ENCODE data around the gene TGFBR3.
A peak's percentile ranks its signal among the peaks of the same experiment; 100 is the strongest.

The TGFBR3 gene

GRCh38 chr1:91827459-91828321, 58.3 kb downstream of the TGFBR3 start:
- peak; percentile 45 for DNase-seq (ENCODE audit: low spot score)

DNA sequence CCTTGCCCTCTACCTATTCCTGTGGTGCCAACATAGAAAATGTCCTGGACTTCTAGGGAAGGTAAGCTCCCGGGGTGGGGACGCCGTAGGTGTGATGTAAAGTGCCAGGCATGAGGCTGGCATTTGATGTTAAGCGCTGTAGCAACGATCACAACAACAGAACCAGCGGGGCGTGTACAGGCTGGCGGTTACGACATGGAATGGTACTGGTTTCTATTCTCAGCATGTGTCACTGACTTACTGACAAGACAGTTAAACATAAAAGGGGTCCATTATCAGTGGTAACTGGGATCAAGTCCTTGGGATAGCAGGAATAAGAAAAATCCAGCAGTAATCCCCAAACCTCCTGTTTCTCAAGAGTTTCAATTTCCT, 58.9 kb downstream of the TGFBR3 start:
- DNase-seq (ENCODE audit: low spot score) = no peak

DNA sequence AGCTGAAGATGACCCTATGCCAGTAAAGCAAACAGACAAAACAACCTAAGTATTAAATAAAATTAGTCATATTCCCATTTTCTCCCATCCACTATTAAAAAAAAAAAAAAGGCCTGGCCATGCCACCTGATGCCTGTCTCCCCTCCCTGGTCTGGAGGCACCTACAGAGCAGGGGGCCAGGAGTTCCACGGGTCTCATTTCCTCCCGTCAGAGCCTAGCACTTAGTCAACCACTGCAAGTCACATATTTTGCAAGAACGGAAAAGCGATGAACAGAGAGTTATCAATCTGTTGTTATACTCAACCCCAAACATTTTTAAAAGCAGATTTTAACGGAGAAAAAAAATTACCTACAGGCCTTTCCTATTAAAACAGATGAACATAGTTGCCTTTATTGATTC, 59.3 kb downstream of the TGFBR3 start:
- DNase-seq (ENCODE audit: low spot score) = no peak

- no peak for DNase-seq (ENCODE audit: low spot score)
Observed at GRCh38 chr1:91826248-91826647, 59.7 kb downstream of the TGFBR3 start.

- DNase-seq (ENCODE audit: low spot score) = no peak
Observed at GRCh38 chr1:91821126-91821868, 64.7 kb downstream of the TGFBR3 start.

GRCh38 chr1:91819038-91819788, 66.7 kb downstream of the TGFBR3 start:
- no peak for DNase-seq (ENCODE audit: low spot score)

DNA sequence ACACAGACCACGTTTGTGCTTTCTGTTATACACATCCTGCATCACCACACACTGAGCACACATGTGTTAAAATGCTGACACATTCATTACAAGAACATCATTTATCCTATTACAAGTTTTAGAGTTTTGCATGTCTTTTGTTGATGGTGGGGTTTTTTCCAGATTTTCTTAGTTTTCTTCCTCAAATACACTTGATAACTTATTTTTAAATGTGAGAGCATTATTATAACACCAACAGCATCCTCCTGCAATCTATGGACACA, 67.3 kb downstream of the TGFBR3 start:
- DNase-seq (ENCODE audit: low spot score) = no peak

DNA sequence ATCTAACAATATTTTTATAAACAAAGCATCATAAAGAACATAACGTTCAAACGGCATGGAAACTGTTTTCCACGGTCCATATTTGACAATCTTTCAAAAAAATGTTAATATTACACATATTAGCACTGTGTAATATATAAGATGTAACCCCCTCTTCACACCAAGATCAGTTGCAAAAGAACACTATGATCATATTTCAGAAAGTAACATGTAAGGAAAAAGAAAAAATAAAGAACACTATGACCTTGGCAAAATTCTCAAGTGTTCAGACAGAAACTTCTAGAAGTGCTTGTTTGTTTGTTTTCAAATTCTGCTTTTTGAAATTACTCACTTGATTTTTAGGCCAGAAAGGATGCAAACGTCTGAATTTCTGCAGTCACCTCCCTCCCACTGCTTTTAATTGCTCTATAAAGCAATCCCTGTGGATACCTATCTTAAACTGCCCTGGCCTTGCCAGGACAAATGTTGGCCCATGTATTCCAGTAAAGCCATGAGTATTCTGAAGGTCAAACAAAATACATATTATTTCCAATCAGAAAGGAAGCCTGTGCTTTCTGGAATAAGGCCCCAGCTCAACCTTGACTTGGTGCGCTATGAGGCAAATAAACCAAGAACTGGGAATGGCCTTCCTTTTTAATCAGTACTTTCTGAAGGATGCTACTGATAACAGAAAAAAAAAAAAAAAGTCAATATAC, 68.6 kb downstream of the TGFBR3 start:
- DNase-seq (ENCODE audit: low spot score) = no peak

DNA sequence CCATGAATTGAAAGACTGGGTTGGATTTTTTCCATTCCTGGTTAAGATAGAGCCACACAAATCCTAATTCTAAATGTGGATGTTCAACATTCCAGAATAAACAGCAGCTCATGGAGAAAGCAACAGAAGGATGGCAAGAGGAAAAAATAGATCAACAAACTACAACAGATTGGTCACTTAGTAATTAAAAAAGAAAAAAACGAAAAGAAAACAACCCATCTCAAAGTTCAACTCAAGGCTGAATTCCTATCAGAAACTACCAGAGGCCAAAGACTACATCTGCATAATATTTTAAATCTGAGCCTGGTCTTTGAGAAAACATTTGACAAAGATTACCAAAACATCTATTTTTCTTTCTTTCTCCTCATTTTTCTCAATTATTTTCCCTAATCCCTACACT, 69.9 kb downstream of the TGFBR3 start:
- no peak for DNase-seq (ENCODE audit: low spot score)

DNA sequence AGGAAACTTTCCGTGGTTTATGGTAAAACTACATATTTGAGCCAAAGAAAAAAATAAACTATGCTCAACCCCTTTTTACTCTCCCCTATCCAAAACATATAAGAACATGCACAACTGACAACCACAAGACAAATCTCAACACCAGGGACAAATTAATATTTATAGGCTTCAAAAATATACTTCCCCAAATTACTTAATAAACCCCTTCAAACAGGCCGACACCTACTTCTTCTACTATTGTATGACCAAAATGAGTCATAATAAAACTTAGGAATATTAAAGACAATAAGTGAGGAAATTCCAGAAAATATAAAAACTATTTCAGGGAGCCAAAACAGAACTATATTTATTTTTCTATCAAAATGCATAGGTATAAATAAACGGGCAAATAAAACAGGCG, 71.5 kb downstream of the TGFBR3 start:
- no peak for DNase-seq (ENCODE audit: low spot score)

DNA sequence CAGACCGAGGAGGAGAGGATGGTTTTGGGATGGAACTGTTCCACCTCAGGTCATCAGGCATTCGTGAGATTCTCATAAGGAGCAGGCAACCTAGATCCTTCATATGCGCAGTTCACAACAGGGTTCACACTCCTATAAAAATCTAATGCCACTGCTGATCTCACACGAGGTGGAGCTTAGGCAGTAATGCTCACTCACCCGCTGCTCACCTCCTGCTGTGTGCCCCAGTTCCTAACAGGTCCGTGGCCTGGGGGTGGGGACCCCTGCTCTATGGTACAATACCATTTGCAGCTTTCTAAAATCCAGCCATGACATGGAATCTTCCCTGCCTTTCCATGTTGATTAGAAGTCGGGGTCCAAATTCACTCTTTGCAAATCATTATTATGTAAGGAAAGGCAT, 72.1 kb downstream of the TGFBR3 start:
- DNase-seq (ENCODE audit: low spot score) = no peak

GRCh38 chr1:91811363-91812025, 74.5 kb downstream of the TGFBR3 start:
- DNase-seq (ENCODE audit: low spot score) = no peak

DNA sequence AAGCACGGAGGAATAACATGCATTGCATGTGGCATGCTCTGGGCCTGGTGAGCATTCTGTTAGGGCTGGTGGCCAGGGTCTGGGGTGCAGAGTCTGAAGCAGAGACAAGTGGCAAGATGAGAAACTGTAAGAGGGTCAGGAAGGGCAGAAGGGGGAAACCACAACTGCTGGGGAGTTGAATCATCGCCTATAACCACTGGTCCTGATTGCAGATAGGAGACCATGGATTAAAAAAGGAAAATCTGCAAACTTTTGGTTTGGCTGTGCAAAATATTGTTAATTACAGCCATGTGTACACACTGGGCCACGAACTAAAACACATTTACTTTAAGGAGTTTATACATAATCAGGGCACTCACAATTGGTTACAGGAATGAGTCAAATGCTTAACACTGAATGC, 76.6 kb downstream of the TGFBR3 start:
- DNase-seq (ENCODE audit: low spot score) = no peak

DNA sequence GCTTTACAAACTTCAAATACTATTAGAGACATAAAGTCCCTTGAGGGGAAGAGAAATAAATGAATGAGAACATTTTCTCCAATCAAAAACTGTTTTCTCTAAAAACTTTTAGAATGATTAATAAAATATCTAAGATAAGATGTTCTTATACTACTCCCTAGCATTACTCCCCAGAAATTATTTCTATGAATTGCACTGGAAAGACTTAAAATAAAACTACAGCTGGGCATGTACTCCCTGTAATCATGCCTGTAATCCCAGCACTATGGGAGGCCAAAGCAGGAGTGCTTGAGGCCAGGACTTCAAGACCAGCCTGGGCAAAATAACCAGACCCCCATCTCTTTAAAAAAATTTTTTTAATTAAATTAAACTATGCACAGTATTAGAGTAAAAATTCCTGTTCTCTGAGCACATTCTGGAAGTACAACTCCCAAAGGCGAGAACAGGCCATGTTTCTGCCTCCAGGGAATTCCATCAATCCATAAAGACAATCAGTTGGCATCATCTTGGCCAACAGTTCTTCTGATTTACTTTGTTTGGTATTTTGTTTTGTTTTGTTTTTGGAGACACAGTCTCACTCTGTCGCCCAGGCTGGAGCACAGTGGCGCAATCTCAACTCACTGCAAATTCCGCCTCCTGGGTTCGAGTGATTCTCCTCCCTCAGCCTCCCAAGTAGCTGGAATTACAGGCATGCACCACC, 77.9 kb downstream of the TGFBR3 start:
- no peak for DNase-seq (ENCODE audit: low spot score)

DNA sequence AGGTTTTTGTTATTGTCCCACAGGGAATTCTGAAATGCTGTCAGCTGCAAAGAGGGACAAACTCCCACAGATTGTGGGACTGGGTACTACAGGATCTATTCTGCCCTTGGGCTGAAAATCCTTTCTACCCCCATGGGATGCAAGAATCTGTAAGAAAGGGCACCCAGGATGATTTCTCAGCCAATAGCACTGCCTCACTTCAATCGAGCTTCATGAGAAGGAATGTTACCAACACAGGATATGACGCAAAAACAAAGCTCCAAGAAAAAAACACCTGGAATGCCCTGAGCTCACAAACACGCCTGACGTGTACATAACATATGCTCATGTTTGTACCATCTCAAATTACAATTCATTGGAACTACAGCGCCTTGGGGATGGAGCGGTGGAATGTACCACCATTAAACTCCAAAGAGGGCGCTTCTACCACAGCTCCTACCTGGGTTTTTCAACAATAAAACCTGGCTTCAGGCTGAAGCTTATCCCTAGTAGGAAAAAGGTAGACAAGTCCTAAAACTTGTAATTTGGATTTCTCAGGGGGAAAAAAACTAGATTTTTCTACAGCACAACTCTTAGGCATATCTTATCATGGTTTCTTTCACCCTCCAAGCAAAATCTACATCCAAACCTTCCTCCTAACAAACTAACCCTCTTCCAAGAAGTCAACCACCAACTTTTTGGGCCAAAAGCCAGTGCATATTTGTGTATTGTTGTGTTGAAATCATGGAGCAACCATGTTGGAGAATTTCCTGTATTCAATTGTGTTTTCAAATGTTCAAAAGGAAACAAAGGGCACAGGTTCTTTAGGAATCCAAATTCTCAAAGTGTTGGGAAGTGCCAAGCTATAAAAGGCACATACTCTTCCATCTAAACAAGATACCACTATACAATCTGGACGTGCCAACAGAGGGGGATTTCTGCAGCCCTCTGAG, 78.9 kb downstream of the TGFBR3 start:
- DNase-seq (ENCODE audit: low spot score) = no peak

- DNase-seq (ENCODE audit: low spot score) = peak; percentile 22
Observed at GRCh38 chr1:91806181-91806768, 79.7 kb downstream of the TGFBR3 start.

DNA sequence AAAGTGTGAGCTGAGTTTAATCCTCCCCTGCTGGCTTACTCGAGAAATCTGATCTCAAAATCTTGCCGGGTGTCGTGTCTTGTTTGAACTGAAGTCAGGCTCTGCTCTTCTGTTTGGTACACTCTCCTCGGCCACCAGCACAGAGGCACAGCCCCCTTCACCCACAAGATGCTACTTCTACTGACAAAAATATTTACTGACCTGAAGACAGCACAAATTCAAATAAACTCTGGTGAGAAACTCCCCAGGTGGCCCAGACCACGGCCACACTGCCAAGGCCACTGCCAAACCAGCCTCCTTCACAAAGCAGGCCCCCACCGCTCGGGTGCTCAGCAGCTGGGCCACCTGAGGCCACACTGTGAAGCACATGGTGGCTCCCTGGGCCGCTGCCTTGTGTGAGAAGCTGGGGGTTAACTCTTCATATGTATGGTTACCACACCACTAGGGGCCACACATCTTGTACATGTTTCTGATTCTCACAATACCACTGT, 80.6 kb downstream of the TGFBR3 start:
- DNase-seq (ENCODE audit: low spot score) = no peak

- no peak for DNase-seq (ENCODE audit: low spot score)
Observed at GRCh38 chr1:91804546-91805023, 81.4 kb downstream of the TGFBR3 start.

Measured in SK-N-DZ (cell line).